ENCODE data around the gene KIAA0513.

- TF ChIP-seq EZH2 (IDR thresholded peaks at IDR 0.05; ENCODE audit: insufficient read depth, poor library complexity, severe bottlenecking) (no peak), EZH2phosphoT487 (IDR thresholded peaks at IDR 0.05; ENCODE audit: insufficient read depth, low read depth) (no peak)
Measured at GRCh38 chr16:85138073-85138824, 110.7 kb downstream of the KIAA0513 start.

Measured in GM23248 (cell line).